Keratinocyte (primary cell): ENCODE results near the gene PMVK.

Experiments used
- CTCF ChIP-seq, 3 experiments: IDR thresholded peaks in 1 of 3; conservative IDR thresholded peaks in 1 of 3; optimal IDR thresholded peaks in 1 of 3; 2 replicates in 2 of 3; 3 replicates in 1 of 3; pipeline versions ENCODE3 to v1.5.1; 2011; ENCODE audit warnings: low read length in 3 of 3, mild to moderate bottlenecking in 3 of 3, moderate library complexity in 2 of 3, control low read depth in 1 of 3, inconsistent platforms in 1 of 3; ENCODE audit not compliant: insufficient read depth in 2 of 3; ENCODE audit errors: extremely low read depth in 1 of 3
- EZH2 ChIP-seq: IDR thresholded peaks from one replicate; pipeline ENCODE4 v1.6.1; 2012; ENCODE audit warnings: inconsistent platforms, mild to moderate bottlenecking, low read length, moderate library complexity

- no peak for TF ChIP-seq CTCF (optimal IDR thresholded peaks at IDR 0.05 in 1 of 3, IDR thresholded peaks at IDR 0.05 in 1 of 3, conservative IDR thresholded peaks at IDR 0.05 in 1 of 3; ENCODE audit: extremely low read depth in 1 of 3, insufficient read depth in 2 of 3, low read length in 3 of 3)
- TF ChIP-seq EZH2: no peak
These were observed 37.7 kb upstream of the PMVK start, which contains the start of gene CKS1B for GRCh38 chr1:154974102-154974807.
